MG63 (cell line): ENCODE measurements around the gene AKNA. TPM values are rescaled to one million over a fixed set of nuclear protein-coding genes. Genes with fewer than 3 reads are reported as not detected.

Source experiments
- DNase-seq: peaks from one replicate; pipeline ENCODE4 v3.0.0-alpha.2; 2020
- H3K27me3 ChIP-seq: fragments of 250-450 bp; sonication (Bioruptor Pico); 2 replicates; pipeline ENCODE4 v1.5.1; 2020; ENCODE audit warnings: mild to moderate bottlenecking, moderate library complexity
- H3K36me3 ChIP-seq: fragments of 250-450 bp; sonication (Bioruptor Pico); 2 replicates; pipeline ENCODE4 v1.5.1; 2020; ENCODE audit warnings: mild to moderate bottlenecking, moderate library complexity
- H3K4me3 ChIP-seq: fragments of 250-450 bp; sonication (Bioruptor Pico); 2 replicates; pipeline ENCODE4 v1.5.1; 2020; ENCODE audit warnings: mild to moderate bottlenecking, moderate library complexity
- H3K9me3 ChIP-seq: fragments of 250-450 bp; sonication (Bioruptor Pico); 2 replicates; pipeline ENCODE4 v1.5.1; 2020; ENCODE audit warnings: mild to moderate bottlenecking, moderate library complexity
- total RNA-seq: library from RNA; depleted of rRNA; stranded (reverse); fragments of >200 nt; shearing (Covaris generic); gene quantifications from 2 replicates; pipeline ENCODE4 v1.2.3, GENCODE V29; 2014; ENCODE audit warnings: low replicate concordance

AKNA gene
- total RNA-seq, 1 experiment from 2014 or later = 1.4 TPM

DNA sequence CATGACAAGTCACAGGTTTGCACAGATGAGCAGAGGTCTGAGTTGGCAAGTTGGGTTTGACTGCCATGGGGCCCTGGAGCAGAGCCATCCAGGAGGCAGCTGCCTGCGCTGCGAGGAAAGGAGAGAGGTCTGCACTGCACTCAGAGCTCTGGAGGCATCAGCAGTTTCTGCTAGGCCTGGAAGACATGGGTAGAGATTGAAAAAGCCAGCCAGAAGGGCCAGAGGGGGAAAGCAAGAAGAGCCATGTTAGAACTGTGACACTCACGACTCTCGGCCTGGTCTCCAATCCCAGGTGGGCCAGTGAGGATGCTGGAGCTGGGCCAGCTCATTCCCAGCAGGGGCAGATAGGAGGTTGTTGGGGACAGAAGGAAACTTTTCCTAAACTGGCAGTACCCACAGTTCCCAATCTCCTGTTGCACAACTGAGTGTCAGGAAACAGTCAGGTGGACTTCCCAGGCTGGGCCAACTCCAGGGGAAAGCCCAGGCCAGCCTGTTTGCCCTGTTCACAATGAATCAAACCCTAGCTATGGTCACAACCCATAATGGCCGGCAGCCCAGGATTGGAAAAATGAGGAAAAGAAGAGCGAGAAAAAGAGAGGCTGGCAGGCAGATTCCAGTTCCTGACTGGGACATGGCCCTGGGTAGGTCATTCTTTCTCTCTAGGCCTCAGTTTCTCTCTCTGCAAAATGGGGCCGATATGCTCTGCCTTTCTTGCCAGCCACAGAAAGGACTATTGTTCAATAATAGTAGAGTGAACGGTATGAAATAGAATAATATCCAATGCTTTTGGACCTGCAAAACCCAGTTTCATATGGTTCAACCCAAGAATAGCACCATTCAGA is 72.7 kb downstream of the AKNA start:
- H3K27me3 ChIP-seq = no peaks in the 10 kb centered on the region
- no peaks in the 10 kb centered on the region for H3K9me3 ChIP-seq
- peak; percentile 37 for DNase-seq
- no peak overlapping the region for H3K4me3 ChIP-seq
- H3K36me3 ChIP-seq = no peaks in the 10 kb centered on the region

DNA sequence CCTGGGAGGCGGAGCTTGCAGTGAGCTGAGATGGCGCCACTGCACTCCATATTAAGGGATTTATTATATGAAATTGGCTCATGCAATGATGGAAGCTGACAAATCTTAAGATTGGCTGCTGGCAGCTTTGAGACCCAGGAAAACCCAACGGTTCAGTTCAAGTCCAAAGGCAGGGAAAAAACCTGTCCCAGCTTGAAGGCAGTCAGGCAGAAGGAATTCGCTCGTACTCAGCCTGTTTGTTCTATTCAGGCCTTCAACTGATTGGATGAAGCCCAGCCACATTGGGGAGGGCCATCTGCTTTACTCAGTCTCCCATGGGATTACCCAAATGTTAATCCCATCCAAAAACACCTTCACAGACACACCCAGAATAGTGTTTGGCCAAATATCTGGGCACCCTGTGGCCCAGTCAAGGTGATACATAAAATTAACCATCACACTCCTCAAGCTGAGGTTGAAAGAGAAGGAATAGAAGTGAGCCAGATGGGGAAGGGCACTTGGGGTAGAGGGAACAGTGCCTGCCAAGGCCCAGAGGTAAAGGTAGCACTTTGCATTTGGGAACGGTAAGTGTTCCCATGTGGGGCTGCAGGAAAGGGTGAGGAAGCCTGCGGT is 73.4 kb downstream of the AKNA start:
- no peak for DNase-seq
- Histone ChIP-seq H3K36me3 (no peaks in the 10 kb centered on the region), H3K9me3 (no peaks in the 10 kb centered on the region), H3K4me3 (no peak overlapping the region), H3K27me3 (no peaks in the 10 kb centered on the region)

DNA sequence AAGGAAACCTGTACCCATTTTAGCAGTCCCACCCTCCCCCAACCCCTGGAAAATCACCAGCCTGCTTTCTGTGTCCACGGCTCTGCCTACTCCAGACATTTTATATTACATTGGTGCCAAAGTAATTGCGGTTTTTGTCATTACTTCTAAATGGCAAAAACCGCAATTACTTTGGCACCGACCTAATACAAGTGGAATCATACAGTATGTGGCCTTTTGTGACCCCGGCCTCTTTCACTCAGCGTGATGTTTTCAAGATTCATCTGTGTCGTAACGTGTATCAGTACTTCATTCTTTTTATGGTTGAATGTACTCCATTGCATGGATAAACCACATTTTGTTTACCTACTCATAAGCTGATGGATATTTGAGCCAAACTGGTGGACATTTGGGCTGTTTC is 74.6 kb downstream of the AKNA start:
- peak; percentile 32 for DNase-seq
- H3K27me3 ChIP-seq = no peaks in the 10 kb centered on the region
- H3K36me3 ChIP-seq = no peaks in the 10 kb centered on the region
- H3K4me3 ChIP-seq = no peak overlapping the region
- no peaks in the 10 kb centered on the region for H3K9me3 ChIP-seq

DNA sequence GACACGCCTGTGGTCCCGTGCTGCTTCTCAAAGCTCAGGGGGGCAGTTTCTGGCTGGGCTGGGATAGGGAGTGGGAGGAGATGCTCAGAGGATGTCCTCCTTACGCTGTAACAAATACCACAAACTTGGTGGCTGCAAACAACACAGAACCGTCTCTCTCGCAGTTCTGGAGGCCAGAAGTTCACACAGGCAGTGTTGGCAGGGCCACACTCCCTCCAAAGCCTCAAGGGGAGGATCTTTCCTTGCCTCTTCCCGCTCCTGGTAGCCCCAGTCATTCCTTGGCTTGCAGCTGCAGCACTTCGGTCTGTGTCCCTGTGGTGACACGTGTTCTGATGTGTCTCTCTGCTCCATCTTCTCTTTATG is 75.3 kb downstream of the AKNA start:
- Histone ChIP-seq H3K27me3 (no peaks in the 10 kb centered on the region), H3K9me3 (no peaks in the 10 kb centered on the region), H3K36me3 (no peaks in the 10 kb centered on the region), H3K4me3 (no peak overlapping the region)
- no peak for DNase-seq

DNA sequence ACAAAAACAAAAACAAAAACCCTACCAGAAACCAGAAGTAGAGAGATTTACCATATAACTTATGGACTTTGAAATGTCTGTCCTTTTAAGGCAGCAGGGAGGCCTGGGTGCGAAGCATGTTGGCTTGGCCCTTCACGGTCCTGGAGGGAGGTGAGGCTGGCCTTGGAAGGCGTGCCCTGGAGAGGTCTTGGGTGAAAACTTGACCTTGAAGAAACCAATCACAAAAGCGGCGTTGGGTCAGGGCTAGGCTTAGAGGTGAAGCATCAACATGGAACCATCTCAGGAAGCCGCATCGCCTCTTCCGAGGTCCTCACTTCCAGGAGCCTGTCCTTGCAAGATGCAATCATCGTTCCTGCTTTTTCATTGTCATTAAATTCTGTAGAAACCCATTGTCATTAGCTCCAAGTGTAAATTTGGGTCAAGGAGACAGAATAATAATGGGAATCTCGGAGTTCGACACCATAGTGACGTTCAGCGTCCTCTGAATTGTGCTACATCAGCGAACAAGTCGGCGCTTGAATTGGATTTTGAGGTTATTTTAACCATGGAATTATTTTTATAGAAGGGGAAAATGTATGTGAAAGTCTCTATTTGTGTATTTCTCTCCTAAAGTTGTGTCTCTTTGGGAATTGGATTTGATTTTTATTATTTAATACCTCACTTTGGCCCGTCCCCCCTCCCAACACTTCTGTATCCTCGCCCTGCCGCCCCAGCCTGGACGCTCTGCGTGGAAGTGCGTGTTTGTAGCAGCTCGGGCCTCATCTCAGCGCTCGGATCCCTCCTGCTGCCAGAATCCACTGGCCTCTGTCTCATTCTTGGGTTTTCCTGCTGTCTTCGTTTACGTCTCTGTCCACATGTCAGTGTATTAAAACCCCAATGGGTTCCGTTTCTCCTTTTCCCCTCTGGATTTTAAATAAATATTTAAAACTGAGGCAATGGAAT is 75.9 kb downstream of the AKNA start:
- no peak for DNase-seq
- H3K9me3 ChIP-seq = no peaks in the 10 kb centered on the region
- H3K4me3 ChIP-seq = no peak overlapping the region
- H3K36me3 ChIP-seq = no peaks in the 10 kb centered on the region
- no peaks in the 10 kb centered on the region for H3K27me3 ChIP-seq

DNA sequence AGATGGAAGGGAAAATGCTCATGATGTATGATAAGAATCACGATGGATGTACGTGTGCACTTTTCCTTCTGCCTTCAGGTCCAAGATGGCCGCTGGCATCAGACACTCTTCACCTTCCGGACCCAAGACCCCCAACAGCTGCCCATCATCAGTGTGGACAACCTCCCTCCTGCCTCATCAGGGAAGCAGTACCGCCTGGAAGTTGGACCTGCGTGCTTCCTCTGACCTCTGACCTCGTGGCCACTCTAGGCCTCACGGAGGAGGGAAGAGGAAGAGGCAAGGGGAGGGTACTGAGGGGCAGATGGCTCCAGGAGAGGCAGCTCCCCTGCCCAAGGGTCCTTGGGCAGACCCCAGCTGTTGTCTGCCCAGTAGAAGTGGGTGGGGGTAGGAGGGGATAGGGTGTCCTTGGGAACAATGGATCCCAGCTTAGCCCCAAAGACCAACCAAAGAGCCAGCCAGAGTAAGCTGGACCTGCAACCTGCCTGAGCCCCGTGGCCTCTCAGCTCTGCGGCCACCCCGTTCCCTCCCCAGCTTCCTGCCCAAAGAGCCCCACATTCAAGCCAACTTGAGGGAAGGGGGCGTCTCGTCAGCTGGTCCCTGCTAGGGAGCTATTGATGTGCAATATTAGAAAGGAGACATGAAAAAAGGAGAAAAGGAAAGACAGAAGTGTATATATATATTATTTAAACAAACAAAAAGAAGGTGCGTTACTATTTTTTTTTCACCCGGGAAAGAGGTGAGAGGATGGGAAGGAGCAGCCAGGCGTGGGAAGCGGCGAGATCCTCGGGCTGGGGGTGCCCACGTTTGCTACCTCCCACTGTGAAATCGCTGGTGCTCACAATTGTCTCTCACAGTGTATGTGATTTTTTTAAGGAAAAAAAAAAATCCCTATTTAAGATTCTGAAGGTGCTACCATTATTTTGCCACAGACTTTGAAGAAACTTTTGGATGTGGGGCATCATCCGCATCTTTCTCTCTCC is 77.0 kb downstream of the AKNA start:
- Histone ChIP-seq H3K27me3 (no peaks in the 10 kb centered on the region), H3K36me3 (no peaks in the 10 kb centered on the region), H3K9me3 (no peaks in the 10 kb centered on the region), H3K4me3 (no peak overlapping the region)
- DNase-seq = no peak

DNA sequence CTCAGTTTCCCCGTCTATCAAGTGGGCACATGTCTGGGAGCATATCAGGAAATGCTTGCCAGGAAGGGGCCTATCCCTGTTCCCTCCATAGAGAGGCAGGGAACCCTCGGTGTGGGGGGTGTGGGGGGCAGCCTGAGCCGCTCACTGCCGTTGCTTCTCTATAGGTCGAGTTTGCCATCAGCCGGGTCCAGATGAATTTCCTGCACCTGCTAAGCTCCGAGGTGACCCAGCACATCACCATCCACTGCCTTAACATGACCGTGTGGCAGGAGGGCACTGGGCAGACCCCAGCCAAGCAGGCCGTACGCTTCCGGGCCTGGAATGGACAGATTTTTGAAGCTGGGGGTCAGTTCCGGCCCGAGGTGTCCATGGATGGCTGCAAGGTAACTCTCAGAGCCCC is 78.7 kb downstream of the AKNA start:
- Histone ChIP-seq H3K9me3 (no peaks in the 10 kb centered on the region), H3K27me3 (no peaks in the 10 kb centered on the region), H3K36me3 (no peaks in the 10 kb centered on the region), H3K4me3 (no peak overlapping the region)
- DNase-seq = no peak

DNA sequence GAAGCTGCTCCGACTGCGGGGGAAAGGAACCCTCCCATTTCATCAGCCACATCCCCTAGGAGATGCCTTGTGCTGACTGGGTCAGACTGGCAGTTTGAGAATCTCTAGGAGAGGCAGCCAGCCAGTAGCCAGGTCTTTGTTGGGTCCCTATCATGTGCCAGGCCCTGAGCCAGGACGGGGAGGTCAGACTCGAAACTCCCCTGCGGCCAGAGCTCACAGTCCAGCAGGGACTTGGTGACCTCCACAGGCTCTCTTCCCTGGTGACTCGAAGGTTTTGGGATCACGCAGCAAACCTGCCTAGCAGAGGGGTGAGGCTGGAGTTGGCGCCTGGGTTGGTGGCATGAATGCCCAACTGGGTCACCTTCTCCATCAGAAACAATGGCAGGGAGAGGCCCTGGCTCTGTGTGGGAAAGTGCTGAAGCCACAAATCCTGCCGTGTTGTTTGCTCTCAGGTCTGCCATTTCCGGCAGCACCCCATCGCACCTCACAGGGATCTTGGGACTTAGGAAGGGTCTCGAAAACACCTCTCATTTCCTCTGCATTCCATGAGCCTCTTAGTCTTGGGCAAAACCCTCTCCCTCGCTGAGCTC is 79.3 kb downstream of the AKNA start:
- H3K36me3 ChIP-seq = no peaks in the 10 kb centered on the region
- H3K9me3 ChIP-seq = no peaks in the 10 kb centered on the region
- no peaks in the 10 kb centered on the region for H3K27me3 ChIP-seq
- DNase-seq = no peak
- no peak overlapping the region for H3K4me3 ChIP-seq

DNA sequence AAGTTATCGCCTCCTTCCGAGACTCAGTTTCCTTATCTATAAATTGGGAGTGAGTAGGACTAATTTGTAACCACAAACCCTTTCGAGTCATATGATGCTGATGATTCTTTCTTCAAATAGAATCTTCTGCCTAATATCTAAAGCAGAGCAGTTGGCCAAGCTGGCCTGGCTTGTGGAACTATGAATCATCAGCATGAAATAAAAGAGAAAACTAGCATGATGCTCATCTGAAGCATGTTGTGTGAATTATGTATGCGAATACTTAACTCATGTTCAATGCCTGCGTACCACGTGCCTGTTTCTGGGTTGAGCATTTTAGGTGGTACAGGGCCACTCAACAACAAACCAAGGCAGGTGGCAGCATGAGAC is 79.9 kb downstream of the AKNA start:
- Histone ChIP-seq H3K4me3 (no peak overlapping the region), H3K9me3 (no peaks in the 10 kb centered on the region), H3K27me3 (no peaks in the 10 kb centered on the region), H3K36me3 (no peaks in the 10 kb centered on the region)
- no peak for DNase-seq

DNA sequence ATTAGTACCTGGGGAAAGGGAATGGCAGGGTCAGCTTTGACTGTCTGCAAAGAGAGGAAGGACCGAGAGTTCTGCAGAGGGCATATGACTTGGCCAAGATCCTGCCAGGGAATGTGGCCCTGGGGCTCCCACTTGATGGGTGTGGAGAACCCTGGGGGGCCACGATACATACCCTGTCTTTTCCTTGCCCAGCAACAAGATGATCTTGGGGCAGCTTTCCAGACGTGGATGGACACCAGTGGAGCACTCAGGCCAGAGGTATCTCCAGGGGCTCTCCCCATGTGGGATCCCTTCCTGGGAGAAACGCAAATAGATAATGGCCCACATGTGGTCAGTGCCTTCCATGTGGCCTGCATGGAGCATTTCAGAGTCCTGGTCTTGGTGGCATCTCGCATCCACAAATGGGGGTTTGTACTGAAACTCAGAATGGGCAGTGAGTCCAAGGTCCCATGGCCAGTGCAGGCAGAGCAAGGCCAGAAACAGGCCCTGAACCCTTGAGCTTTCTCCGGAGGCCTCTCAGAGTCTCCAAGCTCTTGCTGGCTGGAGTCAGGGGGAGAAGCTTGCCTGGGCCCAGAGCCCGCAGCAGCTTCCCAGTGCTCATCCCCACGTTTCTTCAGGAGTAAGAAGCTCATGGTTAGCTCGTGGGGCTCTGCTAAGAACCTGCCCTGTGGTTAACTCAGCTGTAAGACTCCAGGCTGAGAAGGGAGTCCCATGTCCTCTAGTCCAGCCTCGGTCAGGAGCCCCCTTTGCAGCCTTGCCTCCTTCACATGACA is 83.2 kb downstream of the AKNA start:
- DNase-seq = no peak
- Histone ChIP-seq H3K27me3 (no peaks in the 10 kb centered on the region), H3K36me3 (no peaks in the 10 kb centered on the region), H3K4me3 (no peak overlapping the region), H3K9me3 (no peaks in the 10 kb centered on the region)

DNA sequence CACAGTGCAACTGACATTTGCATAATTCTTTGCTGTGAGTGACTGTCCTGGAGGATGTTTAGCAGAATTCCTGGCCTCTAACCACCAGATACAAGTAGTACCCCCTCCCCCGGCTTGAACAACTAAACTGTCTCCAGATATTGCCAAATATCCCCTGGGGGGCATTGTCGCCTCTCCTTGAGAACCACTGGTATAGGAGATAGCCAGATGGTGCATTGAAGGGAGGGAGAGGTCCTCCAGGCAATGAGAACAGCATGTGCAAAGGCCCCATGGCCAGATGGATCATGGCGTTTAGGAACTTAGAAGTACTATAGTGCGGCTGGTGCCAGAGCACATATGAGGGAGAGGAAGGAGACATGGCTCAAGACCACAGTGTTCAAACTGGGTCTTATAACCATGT is 83.8 kb downstream of the AKNA start:
- H3K4me3 ChIP-seq = no peak overlapping the region
- no peaks in the 10 kb centered on the region for H3K27me3 ChIP-seq
- no peak for DNase-seq
- no peaks in the 10 kb centered on the region for H3K36me3 ChIP-seq
- no peaks in the 10 kb centered on the region for H3K9me3 ChIP-seq

DNA sequence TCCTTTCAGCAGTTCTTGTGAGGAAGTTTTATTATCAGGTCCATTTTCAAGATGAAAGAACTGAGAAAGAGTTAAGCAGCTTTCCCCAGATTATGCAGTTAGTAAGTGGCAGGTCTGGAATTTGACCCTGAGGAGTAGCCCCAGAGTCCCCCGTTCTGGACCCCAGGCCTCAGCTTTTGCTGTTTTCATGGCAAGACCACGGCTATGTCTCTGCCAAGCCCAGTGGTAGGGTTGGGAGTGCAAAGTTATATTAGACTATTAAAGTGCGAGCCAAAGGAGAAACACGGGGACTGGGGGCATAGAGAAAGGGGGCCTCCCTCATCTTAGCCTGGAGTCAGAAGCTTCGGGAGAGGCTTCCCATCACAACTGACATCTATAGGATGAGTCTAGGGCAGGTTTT is 84.2 kb downstream of the AKNA start:
- Histone ChIP-seq H3K36me3 (no peaks in the 10 kb centered on the region; the same call in 1 of the 2 replicates), H3K9me3 (no peaks in the 10 kb centered on the region), H3K27me3 (no peaks in the 10 kb centered on the region), H3K4me3 (no peak overlapping the region)
- DNase-seq = no peak

DNA sequence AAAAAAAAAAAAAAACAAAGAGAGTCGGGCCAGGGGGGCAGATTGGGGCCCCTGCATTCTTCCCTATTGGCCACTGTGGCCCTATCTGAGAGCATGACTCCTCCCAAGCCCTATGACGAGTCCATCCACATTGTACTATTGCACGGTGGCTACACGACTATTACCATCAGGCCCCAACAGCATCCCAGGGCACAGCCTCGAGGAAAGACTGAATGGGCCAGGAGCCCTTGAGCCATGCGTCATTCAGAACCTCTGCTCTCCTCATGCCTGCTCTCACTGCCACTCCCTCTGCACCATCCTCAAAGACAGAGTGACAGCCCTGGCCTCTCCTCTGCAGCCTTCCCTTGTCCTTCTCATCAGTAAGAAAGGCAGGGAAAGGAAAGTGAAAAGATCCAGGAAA is 85.1 kb downstream of the AKNA start:
- DNase-seq = no peak

DNA sequence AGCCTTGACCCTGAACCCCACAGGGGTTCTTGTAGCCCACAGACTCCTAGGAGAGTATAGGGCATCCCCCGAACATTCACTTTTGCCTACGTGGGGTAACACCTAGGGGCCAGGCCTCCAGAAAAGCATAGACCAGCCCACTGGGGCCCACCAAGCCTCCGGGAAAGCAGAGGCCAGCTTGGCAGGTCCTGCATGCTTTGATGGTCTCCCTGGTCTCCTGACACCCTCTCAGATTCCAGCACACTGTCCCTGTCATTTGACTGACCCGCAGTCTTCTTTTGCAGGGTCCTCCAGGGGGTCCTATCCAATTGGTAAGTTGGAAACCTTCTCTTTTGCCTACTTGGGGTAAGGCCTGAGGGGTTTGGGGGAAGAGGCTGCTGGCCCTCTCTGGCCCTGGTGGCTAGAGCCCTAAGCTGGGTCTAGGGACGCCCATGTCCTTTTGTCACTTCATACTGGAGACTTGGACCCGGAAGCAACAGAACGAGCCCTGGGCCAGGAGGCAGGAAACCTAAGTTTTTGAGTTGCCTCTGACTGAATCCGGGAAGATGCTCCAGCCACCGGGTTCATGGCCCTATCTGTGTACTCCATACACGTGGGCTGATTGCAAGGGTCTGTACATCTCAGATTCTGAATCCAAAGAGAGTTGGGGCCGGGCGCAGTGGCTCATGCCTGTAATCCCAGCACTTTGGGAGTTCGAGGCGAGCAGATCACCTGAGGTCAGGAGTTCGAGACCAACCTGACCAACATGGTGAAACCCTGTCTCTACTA is 85.8 kb downstream of the AKNA start:
- no peak overlapping the region for H3K4me3 ChIP-seq
- no peaks in the 10 kb centered on the region for H3K9me3 ChIP-seq
- no peaks in the 10 kb centered on the region; the same call in 1 of the 2 replicates for H3K36me3 ChIP-seq
- DNase-seq = no peak
- no peaks in the 10 kb centered on the region for H3K27me3 ChIP-seq

More for the DNA sequence above, 85.1 kb downstream of the AKNA start:
- Histone ChIP-seq H3K27me3 (no peaks in the 10 kb centered on the region), H3K4me3 (no peak overlapping the region), H3K36me3 (no peaks in the 10 kb centered on the region; the same call in 1 of the 2 replicates), H3K9me3 (no peaks in the 10 kb centered on the region)
